Stimulated activated CD8-positive, alpha-beta memory T cell treated with anti-CD3 and anti-CD28 coated beads, Interleukin-12 subunit alpha, Interleukin-12 subunit beta, amount 100 ng/mL, for 1 hour (primary cell): ENCODE results near the gene PRAME.
"Not testable (repeated sequence)": the region's sequence is repeated elsewhere in the genome, so short reads cannot be mapped to it uniquely, and the experiment has no call there.

Source experiments
- DNase-seq: peaks from one replicate; pipeline ENCODE4 v3.0.0-alpha.2; 2020; ENCODE audit warnings: low read depth

PRAME gene

DNA sequence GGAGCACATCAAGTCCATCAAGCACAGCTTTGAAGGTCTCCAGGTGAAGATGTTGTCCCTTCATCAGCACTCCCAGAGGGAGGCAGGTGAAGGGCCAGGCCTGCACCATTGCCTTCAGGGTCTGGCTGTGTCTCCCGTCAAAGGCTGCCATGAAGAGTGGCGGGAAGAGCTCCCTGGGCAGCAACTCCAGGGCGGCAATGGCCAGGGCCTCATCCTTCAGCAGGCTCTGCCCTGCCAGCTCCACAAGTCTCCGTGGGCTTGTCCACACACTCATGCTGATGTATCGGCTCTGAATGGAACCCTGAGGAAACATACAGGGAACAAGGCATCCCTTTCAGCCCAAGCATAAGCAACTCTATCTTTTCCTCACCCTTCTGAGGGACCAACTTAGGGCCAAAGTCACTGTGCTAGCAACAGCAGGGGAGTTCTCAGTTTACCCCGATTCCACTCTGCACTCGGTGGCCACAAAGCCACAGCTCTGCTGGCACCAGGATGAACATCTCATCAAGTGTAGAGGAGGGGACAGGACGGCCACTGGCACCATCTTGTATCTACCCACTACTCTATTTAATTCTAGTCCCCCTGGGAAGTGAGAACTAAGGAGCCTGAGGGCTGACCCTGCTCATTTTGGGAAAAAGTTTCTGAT lies 8.2 kb downstream of the PRAME start:
- no peak for DNase-seq

DNA sequence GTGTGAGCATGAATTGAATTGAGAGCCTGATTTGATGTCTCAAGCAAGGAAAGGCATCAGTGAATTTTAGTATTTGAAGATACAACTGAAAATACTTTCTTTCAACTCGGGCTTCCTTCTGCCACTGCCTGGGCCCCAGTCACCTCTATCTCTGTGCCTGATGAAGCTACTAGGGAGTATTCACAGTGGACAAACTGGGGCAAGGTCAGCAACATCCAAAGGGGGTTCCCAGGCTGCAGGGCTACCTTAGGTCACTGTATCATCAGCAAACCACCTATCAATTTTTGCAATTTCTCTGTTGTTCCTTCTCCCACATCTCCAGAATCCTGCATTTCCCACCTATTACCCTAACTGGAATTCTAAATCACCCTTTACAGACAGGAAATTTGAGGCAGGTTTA lies 10.2 kb downstream of the PRAME start:
- no peak for DNase-seq

DNA sequence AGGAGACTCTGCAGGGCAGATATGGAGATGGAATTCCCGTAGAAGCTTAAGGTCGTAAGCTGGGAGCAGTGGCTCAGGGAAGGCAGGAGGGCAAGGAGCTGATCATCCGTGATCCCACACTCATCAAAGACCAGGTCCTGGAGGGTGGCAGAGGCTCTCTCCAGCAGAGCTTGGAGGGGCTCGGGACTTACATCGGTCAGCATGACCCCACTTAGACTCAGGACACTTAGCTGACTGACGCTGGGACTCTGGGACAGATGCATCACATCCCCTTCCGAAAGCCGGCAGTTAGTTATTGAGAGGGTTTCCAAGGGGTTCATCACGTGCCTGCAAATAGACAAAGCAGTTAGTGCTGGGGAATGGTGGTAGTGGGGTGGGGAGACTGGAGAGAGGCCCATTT lies 10.7 kb downstream of the PRAME start:
- no peak for DNase-seq

DNA sequence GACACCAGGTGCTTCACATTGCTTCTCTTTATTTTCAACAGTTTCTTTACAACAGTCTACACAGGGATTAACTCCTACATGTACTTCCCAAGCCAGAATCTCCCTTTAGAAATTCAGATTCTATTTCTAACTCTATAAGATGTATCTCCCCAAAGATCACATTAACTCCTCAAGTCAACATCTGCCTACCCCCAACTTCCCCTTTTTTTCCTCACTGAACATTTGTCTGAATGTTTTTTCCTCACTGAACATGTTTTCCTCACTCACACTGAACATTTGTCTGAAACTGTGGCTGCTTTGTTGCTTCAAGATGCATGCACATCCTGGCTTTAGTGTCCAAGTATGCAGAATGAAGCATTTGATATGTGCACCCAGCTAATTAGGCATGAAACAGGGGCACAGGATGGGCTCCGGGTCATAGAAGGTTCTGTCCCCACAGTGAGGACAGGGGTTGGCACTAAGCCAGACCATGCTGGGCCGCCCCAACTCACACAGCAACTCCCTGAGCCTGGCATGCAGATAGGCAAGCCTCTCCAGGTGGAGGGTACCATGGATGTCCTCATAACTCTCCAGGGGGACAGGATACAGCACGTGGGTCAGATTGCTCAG lies 11.3 kb downstream of the PRAME start:
- DNase-seq: no peak

DNA sequence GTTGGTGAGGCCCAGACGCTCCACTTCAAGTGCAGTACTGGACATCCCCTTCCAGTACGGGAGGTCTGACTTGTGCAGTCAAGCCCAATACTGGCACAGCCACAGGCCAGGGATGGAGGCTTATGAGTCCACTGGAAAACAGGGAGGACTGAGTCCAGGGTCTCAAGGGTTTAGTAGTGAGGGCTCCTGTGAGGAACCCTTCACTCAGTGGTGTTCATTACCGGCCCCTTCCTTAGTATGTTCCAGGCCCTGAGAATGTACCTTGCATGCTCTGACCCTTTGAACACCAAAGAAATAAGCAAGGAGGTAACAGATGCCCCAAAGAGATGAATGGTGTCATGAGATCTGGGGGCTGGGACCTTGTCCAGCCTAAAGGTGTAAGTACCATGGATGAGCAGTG lies 11.8 kb downstream of the PRAME start:
- DNase-seq: no peak

DNA sequence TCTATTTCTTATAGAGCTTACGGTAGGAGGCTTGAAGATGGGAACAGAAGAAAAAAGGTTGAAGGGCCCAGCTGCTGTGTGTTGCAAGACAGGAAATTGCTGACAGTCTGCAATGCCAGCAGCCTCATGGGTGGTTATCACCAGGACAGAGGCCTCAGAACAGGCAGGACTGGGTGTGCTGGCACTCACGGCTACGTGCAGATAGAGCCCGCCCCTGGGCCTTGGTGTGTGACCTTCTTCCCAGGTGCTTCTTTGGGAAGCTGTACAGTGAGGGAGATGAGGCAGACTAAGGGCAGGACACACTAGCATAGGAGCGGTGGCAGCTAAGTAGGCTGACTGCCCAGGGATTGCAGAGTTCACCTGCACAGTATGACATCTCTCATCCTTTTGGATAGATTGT lies 12.6 kb downstream of the PRAME start:
- no peak for DNase-seq

DNA sequence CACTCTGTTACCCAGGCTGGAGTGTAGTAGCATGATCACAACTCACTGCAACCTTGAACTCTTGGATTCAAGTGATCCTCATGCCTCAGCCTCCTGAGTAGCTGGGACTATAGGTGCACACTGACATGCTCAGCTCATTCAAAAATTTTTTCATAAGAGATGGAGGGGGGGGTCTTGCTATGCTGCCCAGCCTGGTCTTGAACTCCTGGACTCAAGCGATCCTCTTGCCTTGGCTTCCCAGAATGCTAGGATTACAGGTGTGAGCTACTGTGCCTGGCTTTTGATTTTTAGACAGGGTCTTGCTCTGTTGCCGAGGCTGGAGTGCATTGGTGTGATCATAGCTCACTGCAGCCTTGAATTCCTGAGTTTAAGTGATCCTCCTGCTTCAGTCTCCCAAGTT lies 14.0 kb downstream of the PRAME start:
- DNase-seq: no peak

DNA sequence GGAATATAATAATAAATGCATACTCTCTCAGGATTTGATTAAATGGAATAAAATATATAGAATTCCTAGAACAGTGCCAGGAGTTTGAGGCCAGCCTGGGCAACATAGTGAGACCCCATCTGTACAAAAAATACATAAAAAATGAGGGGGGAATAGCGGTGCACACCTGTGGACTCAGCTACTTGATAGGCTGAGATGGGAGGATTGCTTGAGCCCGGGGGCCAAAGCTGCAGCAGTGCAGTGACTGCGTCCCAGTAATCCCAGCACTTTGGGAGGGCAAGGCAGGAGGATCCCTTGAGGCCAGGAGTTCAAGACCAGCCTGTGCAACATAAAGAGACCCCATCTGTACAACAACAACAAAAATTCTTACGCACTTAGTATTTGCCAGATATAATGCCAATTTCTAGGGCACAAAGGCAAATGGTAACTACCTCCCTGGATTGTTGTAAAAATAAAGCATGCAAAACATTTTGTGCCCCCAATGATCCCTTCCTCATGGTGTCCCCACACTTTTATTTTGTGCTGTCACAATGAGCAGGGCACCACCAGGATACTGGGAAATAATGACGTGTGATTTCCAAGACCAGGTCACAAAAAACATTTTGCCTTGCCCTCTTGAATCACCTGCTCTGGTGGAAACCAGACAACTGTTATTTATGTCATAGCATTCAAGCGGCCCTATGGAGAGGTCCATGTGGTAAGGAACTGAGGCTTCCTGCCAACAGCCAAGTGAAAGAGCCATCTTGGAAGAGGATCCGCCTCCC lies 20.7 kb downstream of the PRAME start:
- DNase-seq: no peak

DNA sequence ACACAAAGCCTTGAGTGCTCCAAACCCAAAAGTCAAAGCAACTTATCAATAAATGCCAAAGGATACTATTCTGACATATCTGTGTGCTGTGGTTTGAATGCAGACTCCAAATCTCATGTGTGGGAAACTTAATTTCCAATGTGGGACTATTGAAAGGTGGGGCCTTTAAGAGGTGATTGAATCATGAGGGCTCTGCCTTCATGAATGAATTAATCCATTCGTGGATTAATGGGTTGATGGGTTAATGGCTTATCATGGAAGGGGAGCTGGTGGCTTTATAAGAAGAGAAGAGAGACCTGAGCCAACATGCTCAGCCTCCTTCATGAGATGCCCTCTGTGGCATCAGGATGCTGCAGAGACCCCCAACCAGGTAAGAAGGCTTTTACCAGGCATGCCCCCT lies 22.1 kb downstream of the PRAME start:
- DNase-seq: no peak

DNA sequence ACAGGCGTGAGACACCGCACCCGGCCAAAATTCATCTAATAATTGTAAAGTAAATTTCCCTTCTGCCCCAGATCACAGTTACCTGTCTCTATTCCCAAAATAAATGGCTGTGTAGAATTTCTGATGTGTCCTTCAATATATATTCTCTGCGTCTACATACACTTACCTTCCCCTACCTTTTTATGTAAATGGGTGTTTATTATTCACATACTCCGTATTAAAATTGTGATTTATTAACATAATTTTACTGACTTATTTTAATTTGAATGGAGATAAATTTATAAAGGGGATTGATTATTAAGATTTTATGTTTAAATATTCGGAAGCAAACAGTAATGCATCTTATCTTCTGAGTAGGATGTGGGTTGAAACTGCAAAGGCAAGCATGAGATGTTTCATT lies 22.6 kb downstream of the PRAME start:
- no peak for DNase-seq

DNA sequence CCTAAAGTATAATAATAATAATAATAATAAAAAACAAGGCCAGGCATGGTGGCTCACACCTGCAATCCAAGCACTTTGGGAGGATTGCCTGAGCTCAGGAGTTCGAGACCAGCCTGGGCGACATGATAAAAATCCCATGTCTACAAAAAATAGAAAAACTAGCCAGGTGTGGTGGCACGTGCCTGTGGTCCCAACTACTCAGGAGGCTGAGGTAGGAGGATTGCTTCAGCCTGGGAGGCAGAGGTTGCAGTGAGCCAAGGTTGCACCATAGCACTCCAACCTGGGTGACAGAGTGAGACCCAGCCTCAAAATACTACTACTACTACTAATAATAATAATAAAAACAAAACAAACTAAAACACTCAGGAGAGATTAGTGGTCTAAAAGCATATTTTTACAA lies 23.4 kb downstream of the PRAME start:
- no peak for DNase-seq

DNA sequence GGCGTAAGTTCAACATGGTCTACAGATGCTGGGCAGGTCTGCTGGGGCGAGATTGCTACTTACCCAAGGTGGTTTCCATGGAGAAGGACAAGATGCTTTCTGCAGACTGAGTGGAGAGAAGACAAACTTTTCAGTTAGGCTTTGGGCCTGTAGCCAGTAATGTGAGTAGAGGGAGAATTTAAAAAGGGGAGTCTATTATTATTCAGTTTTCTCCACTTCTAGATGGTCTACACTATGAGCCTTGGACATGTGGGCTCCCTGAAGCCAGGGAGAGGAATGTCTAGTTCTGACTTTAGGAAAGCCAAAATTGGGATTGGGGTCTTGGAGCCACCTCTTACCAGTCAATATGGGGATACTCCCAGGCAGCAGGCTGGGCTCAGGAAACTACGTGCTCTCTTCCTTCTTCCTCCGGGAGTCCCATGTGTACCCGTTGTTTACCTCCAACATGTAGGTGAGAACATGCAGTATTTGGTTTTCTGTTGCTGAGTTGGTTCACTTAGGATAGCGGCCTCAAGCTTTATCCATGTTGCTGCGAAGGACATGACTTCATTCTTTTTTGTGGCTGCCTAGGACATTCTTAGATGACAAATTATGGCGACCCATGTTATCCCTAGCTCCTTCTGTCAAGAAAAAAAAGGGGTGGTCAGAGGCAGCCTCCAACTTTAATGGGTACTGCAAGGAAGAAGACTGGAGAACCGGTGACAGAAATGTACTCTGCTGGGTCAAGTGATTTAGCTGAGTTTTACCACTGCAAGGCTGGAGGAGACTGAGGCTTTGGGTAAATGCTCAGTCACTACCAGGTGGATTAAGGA lies 24.3 kb downstream of the PRAME start:
- DNase-seq: no peak

DNA sequence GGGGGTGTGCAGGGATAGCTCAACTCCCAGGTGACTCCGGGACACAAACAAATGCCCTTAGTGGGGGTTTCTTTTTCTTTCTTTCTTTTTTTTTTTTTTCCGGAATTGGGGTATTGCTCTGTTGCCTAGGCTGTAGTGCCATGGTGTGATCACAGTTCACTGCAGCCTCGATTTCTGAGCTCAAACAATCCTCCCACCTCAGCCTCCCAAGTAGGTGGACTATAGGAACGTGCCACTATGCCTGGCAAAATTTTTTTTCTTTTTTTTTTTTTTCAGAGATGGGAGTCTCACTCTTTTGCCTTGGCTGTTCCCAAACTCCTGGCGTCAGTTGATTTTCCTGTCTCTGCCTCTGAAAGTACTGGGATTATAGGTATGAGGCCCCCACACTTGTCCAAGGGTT lies 25.2 kb downstream of the PRAME start:
- DNase-seq: no peak

DNA sequence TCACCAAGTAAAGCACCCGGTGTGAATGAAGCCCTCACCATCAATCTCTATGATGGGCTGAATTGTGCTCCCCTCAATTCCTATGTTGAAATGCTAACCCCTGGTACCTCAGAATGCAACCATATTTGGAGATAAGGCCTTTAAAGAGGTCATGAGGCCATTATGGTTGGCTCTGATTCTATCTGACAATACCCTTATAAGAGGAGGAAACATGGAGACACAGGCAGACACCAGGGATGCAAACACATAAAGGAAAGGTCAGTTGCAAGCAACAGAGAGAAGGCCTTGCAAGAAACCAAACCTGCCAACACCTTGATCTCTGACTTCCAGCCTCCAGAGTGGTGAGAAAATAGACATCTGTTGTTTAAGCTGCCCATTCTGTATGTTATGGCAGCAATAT lies 25.6 kb downstream of the PRAME start:
- no peak for DNase-seq

DNA sequence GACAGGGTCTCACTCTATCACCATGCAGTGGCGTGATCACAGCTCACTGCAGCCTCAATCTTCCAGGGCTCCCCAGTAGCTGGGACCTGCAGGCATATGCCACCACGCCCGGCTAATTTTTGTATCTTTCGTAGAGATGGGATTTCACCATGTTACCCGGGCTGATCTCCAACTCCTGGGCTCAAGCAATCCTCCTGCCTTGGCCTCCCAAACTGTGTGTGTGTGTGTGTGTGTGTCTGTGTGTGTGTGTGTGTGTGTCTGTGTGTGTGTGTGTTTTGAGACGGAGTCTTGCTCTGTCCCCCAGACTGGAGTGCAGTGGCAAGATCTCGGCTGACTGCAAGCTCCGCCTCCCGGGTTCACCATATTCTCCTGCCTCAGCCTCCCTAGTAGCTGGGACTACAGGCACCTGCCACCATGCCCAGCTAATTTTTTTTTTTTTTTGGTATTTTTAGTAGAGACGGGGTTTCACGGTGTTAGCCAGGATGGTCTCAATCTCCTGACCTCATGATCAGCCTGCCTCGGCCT lies 26.5 kb downstream of the PRAME start:
- DNase-seq: not testable (repeated sequence)

DNA sequence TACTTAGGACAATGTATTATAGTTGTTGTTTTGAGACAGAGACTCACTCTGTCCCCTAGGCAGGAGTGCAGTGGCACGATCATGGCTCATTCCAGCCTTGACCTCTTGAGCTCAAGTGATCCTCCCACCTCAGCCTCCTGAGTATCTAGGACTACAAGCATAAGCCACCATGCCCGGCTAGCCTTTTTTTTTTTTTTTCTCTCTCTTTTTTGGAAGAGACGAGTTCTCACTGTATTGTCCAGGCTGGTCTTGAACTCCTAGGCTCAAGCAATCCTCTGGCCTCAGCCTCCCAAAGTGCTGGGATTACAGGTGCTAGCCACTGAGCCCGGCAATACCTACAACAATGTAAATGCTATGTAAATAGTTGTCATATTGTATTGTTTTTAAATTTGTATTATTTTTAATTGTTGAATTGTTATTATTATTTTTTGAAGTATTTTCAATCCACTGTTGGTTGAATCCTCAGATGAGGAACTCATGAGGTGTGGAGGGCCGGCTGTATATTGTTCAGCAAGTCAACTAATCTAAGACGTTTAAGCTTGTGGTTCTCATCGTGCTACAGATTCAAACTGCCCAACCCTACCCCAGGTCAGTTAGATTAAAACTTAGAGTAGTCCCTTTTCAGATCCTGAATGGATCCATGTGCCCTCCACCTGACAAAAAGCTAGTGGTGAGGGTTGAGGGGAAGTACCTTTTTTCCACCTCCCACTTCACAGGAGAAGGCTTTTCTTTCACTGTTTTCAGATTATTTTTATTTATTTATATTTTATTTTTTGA lies 27.1 kb downstream of the PRAME start:
- DNase-seq: no peak

DNA sequence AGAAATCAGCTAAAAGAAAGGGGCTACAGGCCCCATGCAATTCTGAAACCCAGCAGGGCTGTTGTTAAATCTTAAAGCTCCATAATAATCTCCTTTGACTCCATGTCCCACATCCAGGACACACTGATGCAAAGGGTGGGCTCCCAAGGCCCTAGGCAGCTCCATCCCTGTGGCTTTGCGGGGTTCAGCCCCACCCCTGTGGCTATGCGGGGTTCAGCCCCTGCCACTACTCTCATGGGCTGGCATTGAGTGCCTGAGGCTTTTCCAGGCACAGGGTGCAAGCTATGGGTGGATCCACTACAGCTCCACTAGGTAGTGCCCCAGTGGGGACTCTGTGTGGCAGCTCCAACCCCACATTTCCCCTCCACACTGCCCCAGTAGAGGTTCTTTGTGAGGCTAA lies 30.3 kb downstream of the PRAME start:
- no peak for DNase-seq

DNA sequence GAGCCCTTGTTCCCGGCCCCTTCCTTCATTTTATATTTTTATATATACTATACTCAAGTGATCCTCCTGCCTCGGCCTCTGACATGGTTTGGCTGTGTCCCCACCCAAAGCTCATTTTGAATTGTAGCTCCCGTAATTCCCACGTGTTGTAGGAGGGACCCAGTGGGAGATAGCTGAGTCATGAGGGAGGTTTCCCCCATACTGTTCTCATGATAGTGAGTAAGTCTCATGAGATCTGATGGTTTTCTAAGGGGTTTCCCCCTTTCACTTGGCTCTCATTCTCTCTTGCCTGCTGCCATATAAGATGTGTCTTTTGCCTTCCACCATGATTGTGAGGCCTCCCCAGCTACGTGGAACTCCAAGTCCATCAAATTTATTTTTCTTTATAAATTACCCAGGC lies 31.8 kb downstream of the PRAME start:
- DNase-seq: no peak

DNA sequence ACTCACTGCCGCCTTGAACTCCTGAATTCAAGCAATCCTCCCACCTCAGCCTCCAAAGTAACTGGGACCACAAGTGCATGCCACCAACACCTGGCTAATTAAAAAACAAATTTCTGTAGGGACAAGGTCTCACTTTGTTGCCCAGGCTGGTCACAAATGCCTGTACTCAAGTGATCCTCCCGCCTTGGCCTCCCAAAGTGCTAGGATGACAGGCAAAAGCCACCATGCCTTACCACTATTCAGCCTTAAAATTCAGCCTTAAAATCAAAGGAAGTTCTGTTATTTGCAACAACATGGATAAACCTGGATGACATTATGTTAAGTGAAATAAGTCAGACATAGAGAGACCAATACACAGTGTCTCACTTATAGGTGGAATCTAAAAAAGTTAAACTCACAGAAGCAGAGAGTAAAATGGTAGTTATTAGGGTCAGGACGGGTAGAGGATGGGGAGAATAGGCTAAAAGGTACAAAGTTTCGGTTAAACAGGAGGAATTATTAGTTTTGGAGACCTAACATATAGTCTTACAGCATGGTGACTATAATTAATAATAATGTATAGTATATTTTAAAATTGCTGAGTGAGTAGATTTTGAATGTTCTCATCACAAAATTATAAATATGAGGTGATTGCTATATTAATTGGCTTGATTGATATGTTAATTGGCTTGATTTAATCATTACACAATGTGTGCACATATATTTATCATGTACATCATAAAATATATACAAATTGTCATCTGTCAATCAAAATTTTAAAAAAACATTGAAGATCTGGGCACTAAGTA lies 32.7 kb downstream of the PRAME start:
- DNase-seq: no peak

DNA sequence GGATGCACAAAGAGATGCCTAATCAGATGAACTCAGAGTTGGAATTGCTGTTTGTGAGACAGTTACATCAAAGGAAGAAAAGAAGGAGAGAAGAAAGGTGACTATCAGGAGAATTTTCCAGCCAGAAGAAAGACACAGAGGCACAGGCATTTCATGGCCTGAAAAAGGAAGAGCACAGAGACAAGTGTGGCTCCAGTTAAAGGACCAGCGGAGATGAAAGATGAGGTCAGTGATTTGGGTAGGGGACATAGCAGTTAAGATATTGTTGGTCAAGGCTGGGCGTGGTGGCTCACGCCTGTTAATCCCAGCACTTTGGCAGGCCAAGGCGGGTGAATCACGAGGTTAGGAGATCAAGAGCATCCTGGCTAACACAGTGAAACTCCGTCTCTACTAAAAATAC lies 35.6 kb downstream of the PRAME start:
- DNase-seq: no peak

DNA sequence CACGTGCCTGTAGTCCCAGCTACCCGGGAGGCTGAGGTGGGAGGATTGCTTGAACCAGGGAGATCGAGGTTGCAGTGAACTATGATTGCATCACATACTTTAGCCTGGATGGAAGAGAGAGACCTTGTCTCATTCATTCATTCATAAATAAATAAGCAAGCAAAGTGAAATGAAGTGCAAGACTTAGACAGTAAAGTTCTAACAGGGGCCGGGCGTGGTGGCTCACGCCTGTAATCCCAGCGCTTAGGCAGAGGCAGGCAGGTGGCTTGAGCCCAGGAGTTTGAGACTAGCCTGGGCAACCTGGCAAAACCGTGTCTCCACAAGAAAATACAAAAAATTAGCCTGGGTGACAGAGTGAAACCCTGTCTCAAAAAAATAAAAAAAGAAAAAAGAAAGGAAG lies 37.4 kb downstream of the PRAME start:
- DNase-seq: no peak
